LNCAP (cell line): ENCODE results near the gene SMIM9.

Source experiments
- CTCF ChIP-seq: fragments of 450-650 bp; IDR thresholded peaks from 2 replicates; pipeline ENCODE4 v1.5.1; 2017; ENCODE audit warnings: mild to moderate bottlenecking

SMIM9 gene

GRCh38 chrX:154829926-154830442 is 4.5 kb downstream of the SMIM9 start:
- no peak for TF ChIP-seq CTCF

GRCh38 chrX:154829134-154829533 is 5.3 kb downstream of the SMIM9 start:
- no peak for TF ChIP-seq CTCF

- TF ChIP-seq CTCF: no peak
These were observed 6.5 kb downstream of the SMIM9 start for GRCh38 chrX:154828016-154828408.

GRCh38 chrX:154827194-154828015 is 7.1 kb downstream of the SMIM9 start:
- no peak for TF ChIP-seq CTCF

- TF ChIP-seq CTCF: no peak
These were observed 9.8 kb downstream of the SMIM9 start for GRCh38 chrX:154824638-154825037.

- TF ChIP-seq CTCF: no peak
These were observed 12.4 kb downstream of the SMIM9 start for GRCh38 chrX:154822029-154822428.

- no peak for TF ChIP-seq CTCF
These were observed 12.9 kb downstream of the SMIM9 start for GRCh38 chrX:154821523-154821922.
